Kidney capillary endothelial cell (primary cell): ENCODE measurements around the gene DENND1A.
A peak's percentile ranks its signal among the peaks of the same experiment; 100 is the strongest.

Source experiments
- DNase-seq: peaks from one replicate; pipeline ENCODE4 v3.0.0-alpha.2; 2018; ENCODE audit warnings: low spot score

The DENND1A gene

GRCh38 chr9:123568691-123569688 is 360.9 kb downstream of the DENND1A start:
- DNase-seq = no peak

DNA sequence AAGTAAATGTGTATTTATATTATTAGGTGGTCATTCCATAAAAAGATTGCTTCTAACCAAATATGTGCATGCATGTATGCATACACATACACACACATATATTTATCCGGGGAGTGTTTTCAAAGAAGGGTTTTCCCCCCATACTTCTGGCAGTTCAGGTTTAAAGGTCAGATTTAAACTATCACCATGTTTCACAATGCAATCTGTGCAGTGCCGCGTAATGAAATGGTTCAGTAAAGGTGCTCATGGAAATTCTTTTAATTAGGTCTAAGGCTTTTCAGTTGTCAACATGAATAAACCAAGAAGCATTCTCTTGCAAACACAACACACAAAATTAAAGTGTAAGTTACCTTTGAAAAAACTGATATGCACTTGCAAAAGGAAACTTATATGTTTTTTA is 362.9 kb downstream of the DENND1A start:
- no peak for DNase-seq

DNA sequence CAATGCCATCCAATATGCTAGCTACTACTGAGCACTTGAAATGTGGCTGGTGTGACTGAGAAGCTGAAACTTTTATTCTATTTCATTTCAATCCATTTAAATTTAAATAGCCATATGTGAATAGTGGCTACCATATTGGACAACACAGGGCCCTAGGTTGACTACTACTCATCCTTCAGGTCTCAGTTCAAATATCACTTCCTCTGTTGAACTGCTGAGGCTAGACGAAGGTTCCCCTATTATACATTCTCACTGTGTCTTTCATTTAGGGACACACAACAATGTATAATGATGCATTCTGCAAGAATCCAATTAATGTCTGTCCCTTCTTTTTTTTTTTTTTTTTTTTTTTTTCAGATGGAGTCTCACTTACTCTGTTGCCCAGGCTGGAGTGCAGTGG is 365.3 kb downstream of the DENND1A start:
- DNase-seq = no peak

- no peak for DNase-seq
Measured at GRCh38 chr9:123562844-123563346, 367.0 kb downstream of the DENND1A start.

DNA sequence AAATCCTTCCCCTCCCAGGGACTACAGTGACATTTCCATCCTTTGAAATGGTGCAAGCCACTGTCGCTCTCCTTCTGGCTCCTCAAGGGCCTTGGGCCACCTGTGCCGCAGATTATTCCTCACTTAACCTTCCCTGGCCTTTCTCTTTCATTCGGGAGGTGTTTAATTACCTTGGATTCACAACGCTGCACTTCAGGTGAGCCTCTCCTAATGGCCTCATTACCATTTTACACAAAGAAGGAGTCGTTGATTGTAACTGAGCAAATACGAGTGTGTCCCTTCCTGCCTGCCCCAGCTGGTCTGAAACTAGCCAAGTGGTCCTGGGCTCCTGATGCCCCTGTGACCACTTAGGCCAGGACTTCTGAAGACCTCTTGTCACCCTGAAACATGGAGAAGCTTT is 368.9 kb downstream of the DENND1A start:
- DNase-seq = no peak

- no peak for DNase-seq
Measured at GRCh38 chr9:123556464-123557435, 373.2 kb downstream of the DENND1A start.

GRCh38 chr9:123555646-123556045 is 374.3 kb downstream of the DENND1A start:
- DNase-seq = no peak

DNA sequence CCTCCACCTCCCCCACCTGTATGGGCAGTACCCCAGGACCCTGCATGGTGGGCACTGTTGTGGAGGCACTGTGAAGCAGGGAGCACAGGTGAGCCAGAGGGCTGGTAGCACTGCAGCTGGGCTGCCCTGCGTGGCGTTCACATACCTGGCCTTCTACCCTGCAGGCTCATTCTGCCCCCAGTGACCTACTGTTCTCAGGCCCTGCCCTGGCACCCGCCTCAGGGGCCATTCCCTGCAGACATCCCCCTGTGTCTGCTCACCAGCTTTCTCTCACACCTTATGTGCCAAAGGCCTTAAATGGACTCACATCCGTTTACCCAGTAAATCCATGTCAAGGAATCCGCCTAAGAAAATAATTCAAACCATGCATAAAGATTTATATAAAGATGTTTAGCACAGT is 377.4 kb downstream of the DENND1A start:
- no peak for DNase-seq

DNA sequence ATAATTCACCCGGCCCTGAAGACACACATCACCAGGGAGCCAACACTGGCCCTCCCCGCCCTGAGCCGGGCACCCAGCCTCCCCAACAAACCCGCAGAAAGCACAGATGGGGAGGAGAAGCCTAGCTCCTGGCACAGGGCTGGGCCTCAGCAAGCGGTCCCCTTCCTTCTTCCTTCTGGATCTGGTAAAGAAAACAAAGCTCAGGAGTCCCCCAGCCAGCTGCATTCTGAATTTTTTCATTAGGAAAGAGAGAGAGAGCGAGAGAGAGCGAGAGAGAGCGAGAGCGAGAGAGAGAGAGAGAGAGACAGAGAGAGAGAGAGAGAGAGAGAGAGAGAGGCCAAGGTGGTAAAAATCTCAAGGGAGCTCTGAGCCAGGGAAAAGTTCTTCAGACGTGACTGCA is 378.2 kb downstream of the DENND1A start:
- DNase-seq = no peak

GRCh38 chr9:123550797-123551196 is 379.1 kb downstream of the DENND1A start:
- DNase-seq = no peak

GRCh38 chr9:123550012-123550411 is 379.9 kb downstream of the DENND1A start:
- DNase-seq = no peak

- DNase-seq = no peak
Measured at GRCh38 chr9:123548741-123549545, 381.0 kb downstream of the DENND1A start.

DNA sequence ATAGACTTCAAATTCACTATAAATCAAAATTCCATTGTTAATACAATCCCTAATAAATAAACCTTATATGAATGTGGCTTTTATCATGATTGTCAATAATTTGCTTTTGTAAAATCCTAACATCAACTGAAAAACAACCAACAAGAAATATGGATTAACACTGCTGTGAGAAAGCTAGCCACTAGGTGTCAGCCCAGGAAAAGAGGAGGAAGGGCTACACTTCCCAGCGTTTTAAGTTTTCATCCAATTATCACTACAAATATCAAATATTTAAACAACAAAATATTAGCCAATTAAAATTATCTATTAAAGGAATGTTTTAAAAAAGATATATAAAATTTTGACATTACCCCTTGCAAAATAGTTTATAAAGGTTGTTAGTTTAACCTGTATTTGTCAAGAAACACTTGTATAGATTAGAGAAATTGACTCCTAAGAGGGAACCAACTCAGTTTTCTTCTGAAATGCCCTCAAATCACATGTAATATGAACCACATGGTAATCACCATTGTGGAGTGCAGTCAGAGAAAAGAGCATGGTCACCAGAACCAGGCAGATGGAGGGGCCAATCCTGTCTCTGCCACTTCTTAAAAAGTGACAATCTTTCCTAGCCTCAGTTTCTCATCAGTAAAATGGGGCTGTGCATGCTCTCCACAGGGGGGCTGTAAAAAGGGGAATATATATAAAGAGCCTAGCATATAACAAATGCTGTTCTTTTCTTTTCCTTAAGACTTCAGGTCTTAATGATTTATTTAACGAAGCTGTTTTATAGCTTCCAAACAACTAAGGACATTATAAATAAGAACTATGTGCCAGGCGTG is 385.7 kb downstream of the DENND1A start:
- DNase-seq = peak; percentile 29

DNA sequence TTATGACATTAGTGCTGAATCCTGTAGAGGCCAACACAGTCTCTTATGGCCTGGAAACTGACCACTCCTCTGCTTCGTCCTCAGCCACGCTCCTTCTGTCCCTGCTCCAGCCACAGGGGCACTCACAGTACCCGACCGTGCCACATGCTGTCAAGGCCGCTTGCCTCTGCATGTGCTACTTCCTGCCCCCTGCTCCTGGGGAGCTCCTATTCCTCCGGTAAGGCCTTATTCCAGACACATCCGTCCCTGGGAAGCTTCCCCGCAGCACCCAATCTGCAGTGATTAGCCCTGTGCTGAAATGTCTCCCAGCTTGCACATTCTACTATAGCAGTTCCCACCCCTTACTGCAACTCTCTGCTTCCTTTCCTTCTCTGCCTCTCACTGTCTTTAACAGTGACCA is 386.4 kb downstream of the DENND1A start:
- no peak for DNase-seq

DNA sequence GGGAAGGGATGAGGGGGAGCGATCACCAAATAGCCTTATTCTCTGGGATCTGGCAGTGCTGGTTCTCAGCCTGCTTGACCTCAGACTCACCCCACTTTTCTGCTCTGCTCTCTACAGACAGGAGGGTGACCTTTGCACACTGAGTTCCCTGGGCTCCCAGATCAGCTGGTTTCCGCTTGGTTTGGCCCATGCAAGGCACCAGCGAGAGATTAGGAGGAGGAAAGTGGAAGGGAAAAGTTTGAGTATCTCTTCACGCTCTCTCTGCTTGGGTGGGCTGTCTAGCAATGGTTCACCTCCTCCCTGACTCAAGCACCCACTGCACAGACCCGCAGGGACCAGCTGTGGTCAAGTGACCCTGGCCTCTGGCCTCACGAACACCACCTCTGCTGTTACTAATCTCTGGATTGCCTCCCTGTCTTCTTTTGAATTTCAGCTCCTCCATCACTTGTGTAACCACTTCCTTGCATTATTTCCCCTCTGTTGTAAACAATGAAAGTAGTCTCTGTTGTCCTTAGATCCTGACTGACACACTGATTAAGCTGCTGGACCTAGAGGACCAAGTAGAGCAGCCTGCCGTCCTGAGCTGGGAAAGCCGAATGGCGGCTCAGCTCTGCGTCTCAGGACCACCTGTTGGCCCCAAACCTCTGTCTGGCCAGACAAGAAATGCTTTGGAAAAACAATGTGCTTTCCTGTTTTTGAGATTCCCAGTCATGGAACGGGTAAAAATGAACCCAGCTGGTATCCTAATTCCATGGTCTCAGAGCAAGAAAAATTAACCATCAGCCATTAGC is 387.3 kb downstream of the DENND1A start:
- no peak for DNase-seq

- no peak for DNase-seq
Measured at GRCh38 chr9:123541411-123541810, 388.5 kb downstream of the DENND1A start.

DNA sequence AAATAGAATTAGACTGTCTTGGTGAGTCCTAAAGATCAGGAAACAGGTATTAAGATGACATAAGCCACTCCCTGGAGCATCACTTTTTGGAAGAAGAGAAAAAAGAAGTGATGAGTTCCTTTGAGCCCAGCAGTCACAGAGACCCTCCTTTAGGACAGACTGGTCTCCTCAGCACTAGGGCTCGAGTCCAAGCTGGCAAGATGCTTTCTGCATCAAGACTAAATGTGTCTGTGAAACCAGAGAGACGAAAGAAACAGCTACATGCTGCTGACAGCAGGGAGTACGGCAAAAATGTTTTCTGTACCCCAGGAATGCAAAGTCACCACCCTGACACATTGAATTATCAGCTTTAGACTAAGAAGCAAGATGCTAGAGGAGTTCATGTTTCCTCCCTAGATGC is 389.5 kb downstream of the DENND1A start:
- DNase-seq = no peak

DNA sequence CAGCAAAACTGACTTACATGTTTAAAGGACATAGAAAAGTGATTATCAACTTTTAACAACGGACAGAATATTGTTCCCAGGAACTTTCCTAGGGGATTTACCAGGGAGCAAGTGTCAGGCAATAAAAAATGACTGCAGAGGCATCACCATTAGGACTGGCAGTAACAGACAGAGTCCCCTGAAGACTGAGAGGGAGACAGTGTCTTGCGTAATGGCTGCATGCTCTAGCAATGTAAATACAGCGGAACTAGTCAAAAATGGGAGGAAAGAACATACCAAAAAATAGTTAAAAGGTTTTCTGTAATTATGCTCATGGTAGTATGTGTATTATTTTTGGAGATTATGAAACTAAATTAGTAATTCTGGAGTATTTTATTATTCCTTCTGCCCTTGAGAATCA is 392.1 kb downstream of the DENND1A start:
- DNase-seq = no peak

DNA sequence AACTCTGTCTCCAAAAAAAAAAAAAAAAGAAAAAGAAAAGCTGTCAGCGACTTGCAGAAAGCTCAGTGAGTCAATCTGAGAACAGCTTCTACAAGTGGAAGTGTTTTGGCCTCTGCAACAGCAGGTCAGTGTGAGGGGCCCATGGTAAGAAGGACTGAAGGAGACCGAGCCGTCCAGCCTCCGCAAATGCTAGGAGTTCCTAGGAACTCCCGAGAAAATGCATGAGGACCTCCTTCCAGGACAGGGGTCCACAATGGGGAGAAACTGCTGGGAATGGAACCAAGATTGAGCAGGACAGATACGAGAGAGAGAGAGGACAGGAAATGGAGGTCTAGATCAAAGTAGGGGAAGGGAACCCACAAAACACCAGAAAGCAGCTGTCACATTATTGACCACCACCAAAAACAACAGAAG is 393.5 kb downstream of the DENND1A start:
- DNase-seq = no peak

GRCh38 chr9:123534336-123534735 is 395.6 kb downstream of the DENND1A start:
- DNase-seq = no peak
